ENCODE data around the gene SIGLEC11.
"Not testable (repeated sequence)": the region's sequence is repeated elsewhere in the genome, so short reads cannot be mapped to it uniquely, and the experiment has no call there.

The SIGLEC11 gene, protein sequence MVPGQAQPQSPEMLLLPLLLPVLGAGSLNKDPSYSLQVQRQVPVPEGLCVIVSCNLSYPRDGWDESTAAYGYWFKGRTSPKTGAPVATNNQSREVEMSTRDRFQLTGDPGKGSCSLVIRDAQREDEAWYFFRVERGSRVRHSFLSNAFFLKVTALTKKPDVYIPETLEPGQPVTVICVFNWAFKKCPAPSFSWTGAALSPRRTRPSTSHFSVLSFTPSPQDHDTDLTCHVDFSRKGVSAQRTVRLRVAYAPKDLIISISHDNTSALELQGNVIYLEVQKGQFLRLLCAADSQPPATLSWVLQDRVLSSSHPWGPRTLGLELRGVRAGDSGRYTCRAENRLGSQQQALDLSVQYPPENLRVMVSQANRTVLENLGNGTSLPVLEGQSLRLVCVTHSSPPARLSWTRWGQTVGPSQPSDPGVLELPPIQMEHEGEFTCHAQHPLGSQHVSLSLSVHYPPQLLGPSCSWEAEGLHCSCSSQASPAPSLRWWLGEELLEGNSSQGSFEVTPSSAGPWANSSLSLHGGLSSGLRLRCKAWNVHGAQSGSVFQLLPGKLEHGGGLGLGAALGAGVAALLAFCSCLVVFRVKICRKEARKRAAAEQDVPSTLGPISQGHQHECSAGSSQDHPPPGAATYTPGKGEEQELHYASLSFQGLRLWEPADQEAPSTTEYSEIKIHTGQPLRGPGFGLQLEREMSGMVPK

DNA sequence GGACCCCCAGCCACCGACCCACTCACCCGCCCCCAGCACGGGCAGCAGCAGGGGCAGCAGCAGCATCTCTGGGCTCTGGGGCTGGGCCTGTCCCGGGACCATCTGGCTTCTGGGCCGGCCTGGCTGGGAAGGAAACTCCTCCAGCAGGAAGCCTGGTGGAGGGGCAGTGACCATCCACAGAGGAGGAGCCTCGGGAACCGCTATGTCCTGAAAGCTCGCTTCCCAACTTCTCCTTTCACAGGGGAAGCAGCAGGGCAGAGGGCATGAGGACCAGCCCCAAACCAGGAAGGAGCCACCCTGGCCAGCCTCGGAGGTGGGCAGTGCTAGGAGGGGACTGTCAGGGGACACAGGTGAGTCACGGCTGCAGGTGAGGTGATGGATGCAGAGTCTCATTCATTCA lies at the start of gene SIGLEC11:
Gene SIGLEC11 (minus strand): TSS at position 193 of the 400 bp plus-strand sequence. CDS start 91 bp downstream, at position 102.
- not testable (repeated sequence) for DNase-seq

DNA sequence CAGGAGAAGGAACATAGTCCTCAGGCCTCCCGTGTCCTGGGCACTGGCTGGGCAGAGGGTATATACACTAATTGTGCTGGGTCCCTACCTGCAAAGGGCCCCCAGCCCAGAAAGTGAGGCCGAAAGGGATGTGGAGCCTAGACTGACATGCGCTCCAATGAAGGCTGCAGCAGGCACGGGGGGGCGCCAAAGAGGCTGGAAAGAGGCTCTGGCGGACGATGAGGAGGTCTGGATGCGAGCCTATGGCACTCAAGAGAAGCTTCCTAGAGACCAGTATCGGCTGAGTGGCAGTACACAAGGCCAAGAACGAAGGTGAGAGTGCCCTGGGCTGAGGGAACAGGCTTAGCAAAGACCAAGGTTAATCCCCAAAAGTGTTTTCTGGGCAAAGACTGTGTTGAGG lies 47.6 kb upstream of the SIGLEC11 start:
- DNase-seq: no peak

DNA sequence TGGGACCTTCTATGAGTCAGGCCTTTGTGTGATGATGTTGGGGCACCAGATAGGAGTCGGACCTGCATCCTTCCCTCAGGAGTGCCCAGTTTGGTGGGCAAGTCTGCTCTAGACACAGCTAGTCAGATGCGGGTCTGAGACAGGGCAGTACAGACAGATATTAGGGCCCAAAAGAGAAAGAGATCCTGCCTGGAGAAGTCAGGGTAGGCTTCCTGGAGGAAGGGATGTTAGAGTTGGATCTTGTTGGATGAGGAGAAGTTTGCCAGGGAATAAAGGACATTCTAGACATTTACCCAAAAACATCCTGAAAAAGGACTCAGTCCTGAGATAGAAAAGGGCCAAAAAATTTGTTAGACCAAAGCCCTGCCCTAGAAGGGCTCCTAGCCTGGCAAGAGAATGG lies 47.0 kb upstream of the SIGLEC11 start:
- no peak for DNase-seq

DNA sequence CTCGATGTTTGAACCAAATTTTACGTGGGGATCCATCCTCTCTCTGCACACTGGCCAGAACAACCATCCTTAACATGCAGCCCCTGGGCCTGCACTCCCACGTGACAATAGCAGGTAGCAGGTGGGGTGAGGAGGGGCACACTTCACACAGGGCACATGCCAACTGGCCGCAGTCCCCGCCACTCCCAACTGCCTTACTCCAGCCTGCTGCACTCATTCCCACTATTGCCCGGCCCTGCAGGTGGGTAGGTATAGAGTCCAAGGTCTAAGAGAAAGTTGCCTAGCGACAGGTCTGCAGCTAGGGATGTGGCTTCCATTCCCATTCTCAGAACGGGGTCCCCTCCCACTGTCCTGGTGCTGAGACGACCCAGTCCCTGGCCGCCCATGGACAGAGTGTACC lies 46.2 kb upstream of the SIGLEC11 start:
- DNase-seq: no peak

DNA sequence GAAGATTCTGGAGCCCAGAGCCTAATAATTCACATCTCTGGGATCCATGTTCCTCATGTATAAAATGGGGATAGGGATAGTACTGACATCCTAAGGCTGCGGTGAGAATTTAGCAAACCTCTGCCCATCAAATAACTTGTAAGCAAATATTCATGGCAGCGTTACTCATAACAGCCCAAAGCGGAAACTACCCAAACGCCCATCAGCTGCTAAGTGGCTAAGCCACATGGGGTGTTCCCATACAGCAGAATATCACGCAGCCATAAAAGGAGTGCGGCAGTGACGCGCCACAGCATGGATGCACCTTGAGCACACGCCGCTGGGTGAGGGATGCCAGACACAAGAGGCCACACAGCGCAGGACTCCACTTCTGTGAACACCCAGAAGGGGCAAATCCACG lies 44.5 kb upstream of the SIGLEC11 start:
- DNase-seq: no peak

DNA sequence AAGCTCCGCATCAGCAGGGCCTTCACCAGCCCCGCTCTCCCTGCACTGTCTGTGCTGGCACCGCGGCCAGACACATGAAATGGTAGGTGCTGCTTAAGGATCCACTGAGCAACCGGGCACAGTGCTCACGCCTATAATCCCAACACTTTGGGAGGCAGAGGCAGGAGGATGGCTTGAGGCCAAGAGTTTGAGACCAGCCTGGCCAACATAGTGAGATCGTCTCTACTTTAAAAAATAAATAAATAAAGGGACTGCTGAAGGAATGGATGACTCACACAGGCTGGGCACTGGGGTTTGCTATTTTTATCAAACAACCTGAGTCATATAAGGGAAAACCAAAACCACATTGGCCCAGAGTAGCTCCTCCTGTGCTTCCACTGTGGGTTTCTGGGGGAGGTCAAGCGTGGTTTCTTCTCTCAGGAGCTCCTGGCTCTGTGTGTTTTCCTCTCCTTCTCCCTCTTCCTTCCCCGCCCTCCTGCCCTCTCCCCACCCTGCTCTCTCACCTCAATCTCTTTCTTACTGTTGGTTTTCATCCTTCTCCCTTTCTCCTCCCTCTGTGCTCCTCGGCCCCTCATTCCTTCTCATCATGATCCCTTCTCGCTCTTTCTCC lies 42.9 kb upstream of the SIGLEC11 start:
- no peak for DNase-seq

DNA sequence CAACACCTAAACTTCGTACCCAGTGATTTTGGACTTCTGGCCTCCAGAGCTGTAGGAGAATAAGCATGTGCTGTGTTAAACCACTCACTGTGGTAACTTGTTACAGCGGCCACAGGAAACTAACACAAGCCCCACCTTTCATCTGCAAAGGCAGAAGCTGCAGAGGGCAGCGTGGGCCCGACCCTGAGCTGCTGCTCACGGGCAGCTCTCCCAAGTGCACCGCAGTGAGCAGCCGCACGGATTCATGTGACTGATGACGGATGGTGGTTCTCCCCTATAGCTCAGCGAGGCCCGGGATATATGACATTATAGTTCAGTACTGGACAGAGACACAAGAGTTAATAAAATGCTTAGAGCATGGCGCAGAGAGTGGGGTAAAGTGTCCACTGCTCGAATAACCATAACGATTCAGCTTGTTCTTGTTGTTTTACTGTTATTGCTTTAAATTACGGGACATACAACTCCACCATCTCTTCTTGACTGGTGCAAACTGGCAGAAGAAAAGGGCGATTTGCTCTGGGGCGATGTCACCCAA lies 42.3 kb upstream of the SIGLEC11 start:
- DNase-seq: no peak

DNA sequence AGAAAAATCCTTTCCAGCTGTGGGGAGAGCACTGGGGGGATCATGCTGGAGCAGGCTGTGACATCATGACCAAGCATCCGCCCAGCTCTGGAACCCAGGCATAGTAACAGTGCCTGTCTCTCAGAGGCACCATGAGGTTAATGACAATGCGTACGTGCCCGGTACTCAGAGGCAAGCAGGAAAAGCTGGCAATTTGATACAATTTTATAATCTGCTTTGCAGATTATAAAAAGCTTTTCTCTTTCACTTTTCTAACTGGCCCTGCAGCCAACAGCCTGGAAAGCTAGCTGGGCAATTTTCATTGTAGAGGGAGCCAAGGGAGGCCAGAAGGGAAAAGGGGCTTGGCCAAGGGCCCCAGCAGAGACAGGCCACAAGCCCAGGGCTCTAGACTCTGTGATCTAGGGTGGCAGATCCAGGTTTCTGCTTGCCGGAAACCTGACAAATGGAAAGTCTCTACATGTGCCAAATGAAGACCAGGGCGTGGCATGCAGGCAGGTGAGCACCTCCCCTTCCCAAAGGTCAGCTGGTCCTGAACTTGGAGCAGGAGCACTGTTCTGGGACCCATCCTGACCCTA lies 41.5 kb upstream of the SIGLEC11 start:
- DNase-seq: no peak

DNA sequence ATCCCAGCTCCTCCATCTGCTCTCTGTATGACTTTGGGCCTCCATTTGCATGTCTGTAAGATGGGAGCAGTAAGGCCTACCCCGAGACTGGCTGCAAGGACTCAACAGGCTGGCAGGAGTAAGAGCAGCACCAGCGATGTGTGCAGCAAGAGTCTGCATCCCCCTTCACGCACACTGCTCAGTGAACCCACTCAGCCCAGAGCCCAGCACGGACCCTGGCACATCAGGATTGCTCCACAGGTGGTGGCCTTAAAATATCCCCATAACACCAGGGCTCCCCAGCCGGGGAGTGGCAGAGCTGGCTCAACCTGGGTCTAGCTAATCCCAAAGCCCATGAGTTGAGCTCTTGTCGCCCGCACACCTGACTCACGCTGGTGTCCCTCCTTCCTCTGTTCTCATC lies 40.8 kb upstream of the SIGLEC11 start:
- DNase-seq: no peak

DNA sequence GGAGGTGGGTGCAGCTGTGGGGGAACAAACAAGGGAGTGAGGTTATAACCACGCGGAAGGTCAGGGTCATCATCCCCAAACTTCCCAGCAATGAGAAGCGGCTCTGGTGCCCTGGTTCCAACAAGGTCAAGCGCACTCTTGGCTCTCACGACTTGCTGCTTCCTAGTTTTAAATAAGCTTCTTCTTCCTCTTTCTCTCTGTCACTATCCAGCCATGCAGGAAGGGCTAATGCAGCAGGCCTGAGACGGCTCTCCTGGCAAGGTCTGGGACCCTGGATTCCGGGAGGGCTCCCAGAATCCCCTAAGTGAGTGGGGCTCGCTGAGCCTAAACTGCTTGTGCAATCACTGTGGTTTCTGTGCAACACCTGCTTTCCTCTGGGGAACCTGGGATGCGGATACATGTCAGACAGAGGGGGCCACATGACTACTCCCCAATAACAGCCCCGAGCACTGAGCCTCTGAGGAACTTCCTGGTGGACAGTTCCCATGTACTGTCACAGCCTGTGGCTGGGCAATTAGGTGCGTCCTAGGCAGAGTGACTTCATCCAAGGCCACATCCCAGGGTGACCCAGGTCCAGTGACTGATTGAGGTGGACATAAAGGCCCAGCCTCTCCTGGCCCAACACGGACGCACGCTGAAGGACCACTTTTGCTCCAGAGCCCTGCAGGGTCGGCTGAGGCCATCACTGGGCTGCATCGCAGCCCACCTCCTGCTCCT lies 40.0 kb upstream of the SIGLEC11 start:
- no peak for DNase-seq

DNA sequence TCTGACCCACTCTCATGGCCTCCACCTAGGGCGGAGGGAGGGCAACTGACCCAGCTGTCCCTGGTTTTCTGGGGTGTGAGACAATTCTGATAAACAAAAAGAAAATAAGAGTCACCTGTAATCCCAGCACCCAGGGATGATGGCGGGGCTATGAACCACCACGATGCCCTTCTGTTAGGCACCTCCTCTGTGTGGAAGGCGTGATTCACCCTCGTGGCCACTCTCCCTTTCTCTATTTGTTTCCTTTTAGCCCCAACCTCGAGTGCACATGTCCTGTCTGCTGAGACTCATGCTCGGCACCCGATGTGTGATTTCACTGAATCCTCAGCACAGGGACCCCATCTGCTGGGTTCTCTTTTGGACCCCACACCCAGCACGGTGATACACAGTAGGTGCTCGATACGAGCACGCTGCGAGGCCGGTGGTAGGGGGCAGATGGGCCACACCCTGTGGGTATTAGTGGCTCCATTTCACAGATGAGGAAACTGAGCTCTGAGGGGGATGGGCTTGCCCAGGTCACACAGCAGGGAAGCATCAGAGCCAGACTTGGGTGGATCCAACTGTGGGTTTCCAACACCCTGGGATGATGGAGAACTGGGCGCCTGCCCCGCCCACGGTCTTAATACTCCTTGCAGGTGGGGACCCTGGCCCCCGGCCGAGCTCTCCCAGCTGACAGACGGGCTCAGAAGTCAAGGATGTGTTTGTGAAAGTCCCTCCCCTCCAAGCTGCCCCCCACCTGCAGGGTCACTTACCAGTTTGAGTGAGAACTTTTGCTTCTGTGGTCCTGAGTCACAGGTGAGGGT lies 39.3 kb upstream of the SIGLEC11 start:
- DNase-seq: no peak

DNA sequence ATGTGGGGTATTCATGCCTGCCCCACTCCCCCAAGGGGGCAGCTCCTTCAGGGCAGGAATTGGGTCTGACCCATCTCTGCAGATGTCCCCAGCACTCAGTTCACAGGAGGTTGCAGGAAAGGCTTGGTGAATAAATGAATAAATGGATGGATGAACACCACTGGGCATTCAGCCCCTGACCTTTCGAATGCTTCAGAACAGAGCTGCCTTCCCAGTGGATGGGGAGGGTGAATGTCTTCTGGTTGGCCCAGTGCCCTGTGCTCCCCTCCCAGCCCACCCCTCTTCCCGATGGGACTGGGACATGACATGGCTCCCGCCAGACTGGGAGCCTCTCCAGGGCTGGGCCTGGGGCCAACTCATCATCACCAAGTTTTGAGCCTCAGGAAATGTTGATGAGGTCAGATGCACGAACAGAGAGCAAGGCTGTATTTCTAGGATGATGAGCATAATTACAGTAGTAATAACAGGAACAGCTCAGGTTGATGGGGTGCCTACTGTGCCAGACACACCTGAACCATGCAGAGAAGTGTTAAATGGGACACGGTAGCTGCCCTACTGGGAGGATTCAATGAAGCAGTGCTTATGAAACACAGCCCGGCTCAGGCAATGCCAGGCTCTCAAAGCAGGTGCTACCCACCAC lies 38.5 kb upstream of the SIGLEC11 start:
- no peak for DNase-seq

DNA sequence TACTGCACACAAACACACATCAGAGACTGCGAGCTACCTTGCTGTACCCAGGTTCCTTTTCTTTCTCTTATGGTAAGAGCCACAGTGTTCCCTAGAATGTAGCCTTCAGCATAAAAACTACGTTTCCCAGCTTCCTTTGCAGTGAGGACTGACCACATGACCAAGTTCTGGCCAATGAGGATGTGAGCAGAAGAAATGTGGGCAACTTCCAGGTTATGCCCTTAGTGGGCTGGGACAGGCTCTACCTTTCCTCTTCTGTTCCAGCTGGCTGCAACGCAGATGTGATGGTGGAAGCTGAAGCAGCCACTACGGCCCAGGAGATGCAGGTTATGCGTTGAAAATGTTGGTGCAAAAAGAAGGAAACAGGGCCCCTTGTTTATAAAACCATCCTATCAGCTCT lies 36.7 kb upstream of the SIGLEC11 start:
- DNase-seq: no peak

DNA sequence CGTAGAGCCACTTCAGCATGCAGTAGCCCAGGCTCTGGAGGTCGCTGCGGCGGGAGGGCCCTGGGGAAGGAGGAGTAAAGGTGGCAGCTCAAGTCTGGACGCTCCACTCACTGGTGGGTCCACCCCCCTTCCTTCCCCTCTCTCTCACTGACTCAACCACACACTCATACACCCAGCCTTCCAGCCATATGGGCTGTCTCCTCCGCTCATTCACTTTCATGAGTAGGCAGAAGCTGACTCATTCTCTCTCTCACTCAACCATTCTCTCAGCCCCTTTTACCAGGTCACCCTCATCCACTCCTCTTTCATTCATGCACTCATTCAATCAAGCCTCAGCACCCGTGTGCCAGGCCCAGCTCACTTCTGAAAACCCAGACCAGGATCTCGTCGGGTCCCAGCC lies 27.5 kb upstream of the SIGLEC11 start:
- DNase-seq: no peak

DNA sequence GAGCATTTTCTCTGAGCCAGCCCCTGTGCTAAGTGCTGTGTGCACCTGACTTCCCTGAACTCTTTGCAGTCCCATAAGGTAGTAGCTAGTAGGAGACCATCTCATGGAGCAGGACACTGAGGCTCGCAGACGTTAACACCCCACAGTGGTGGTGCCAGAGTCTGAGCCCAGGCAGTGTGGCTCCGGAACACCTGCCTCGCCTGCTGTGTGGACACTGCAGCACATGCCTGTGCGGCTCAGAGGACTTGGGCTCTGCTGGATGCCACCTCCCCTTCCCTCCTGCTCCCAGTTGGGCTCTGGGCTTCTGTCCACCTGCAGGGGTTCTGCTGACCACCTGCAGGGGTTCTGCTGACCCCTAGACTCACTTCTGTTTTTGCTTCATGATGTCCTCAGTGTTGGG lies 27.0 kb upstream of the SIGLEC11 start:
- no peak for DNase-seq

DNA sequence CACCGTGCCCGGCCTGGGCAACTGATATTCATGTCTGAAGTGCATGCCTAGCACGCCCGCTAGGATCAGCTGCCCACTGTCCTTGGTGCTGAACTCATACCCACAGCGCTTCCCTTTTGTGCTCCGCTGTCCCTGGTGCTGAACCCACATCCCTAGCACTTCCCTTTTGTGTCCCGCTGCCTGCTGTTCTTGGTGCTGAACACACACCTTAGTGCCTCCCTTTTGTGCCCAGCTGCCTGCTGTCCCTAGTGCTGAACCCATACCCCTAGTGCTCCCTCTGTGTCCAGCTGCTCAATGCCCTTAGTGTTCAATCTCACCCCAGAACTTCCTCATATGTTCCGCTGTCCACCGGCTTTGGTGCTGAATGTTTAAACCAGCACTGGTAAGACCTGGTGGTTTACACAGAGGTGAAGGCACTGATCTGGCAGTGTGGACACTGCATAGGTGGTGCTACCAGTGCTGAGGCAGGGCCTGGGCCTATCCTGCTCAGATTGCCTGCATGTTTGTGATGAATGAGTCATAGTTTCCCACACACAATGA lies 26.3 kb upstream of the SIGLEC11 start:
- peak; percentile 34 for DNase-seq

DNA sequence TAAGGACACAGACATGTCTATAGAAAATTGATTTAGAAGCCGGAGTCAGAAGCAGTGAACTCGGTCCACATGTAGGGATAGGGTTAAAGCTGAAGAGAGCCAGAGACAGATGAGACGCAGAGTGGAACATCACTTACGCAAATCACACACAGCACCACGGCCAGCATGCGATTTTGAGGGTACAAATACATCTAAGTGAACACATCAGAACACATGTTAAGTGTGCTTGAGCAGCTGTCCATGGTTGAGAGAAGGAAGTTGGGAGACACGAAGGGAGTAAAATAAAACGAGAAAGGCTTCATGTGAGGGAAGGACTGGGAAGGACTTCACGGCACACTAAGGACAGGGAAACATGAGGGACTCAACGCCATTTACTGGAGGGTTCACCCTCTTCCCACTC lies 25.4 kb upstream of the SIGLEC11 start:
- no peak for DNase-seq

DNA sequence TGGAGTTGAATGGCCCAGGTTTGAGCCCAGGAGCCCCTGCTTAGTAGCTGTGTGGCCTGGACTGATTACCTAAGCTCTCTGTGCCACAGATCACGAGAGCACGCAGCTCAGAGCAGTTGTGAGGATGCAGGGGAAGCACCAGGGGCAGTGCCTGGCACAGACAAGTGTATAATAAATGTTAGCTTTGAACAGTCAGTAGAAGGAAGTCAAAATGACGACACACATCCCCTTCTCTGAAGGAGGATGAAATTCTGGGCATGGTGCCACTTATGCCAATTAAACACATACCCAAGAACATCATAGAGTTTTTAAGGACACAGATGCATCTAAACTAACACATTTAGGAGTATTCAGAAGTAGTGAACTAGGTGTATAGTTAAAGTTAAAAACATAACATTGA lies 24.9 kb upstream of the SIGLEC11 start:
- DNase-seq: no peak

DNA sequence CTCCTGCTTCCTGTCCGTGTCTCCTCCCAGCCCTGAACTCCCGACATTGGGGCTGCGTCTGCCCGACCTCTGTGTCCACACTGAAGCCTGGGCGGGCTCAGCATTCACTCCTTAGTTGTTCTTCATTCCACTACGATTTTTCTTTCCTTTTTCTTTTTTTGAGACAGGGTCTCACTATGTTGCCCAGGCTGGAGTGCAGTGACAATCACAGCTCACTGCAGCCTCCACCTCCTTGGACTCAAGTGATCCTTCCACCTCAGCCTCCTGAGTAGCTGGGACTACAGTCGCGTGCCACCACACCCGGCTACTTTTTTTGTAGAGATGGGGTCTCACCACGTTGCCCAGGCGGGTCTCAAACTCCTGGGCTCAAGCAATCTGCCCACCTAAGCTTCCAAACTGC lies 23.5 kb upstream of the SIGLEC11 start:
- DNase-seq: no peak

DNA sequence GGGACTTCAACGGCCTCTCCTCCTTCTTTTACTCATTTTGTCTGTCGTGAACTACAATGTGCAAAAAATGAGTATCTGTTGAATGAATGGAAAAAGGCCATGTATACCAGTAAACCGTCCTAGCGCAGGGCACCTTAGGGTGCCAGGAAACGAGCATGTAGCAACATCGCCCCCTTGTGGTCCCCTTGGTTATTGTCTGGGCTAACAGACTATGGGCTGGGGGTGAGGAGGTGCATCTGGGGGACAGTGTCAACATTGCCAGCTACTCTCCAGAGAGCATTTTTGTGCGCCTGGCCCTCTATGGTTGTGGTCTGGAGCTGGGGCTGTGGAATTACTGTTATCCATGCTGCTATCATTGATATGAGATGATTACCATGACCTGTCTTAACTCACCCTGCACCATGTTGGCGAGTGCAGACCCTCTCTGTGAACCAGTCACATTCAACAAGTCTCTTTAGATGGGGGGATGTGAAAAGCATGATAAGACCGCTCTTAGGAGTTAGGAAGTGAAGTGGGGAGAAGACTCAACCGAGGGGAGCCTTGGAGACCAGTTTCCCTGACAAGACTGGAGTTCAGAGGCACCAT lies 22.8 kb upstream of the SIGLEC11 start:
- DNase-seq: no peak

Data from SIG-M5 (cell line).